Prostate gland (tissue), 2 donors: ENCODE results near the gene CDH13.

Experiments used
- POLR2A ChIP-seq: fragments of 450-650 bp; IDR thresholded peaks from one replicate; pipeline ENCODE4 v1.6.1; 2016; ENCODE audit warnings: antibody characterized with exemption, mild to moderate bottlenecking
- TF ChIP-seq, protein P1 (sequence below), 4 experiments: fragments of 200-600 bp in 2 of 4; fragments of 450-650 bp in 2 of 4; sonication (generic) in 2 of 4; IDR thresholded peaks; 1 replicate in 3 of 4; 2 replicates in 1 of 4; pipeline ENCODE4 v1.5.1; 2016 to 2019; ENCODE audit warnings: antibody characterized with exemption in 4 of 4, mild to moderate bottlenecking in 2 of 4, moderate library complexity in 2 of 4

GRCh38 chr16:82972331-82972919 lies 345.7 kb downstream of the CDH13 start:
- no peak for TF ChIP-seq POLR2A
- TF ChIP-seq, protein P1, sequence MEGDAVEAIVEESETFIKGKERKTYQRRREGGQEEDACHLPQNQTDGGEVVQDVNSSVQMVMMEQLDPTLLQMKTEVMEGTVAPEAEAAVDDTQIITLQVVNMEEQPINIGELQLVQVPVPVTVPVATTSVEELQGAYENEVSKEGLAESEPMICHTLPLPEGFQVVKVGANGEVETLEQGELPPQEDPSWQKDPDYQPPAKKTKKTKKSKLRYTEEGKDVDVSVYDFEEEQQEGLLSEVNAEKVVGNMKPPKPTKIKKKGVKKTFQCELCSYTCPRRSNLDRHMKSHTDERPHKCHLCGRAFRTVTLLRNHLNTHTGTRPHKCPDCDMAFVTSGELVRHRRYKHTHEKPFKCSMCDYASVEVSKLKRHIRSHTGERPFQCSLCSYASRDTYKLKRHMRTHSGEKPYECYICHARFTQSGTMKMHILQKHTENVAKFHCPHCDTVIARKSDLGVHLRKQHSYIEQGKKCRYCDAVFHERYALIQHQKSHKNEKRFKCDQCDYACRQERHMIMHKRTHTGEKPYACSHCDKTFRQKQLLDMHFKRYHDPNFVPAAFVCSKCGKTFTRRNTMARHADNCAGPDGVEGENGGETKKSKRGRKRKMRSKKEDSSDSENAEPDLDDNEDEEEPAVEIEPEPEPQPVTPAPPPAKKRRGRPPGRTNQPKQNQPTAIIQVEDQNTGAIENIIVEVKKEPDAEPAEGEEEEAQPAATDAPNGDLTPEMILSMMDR (IDR thresholded peaks at IDR 0.05), result no peak
